ENCODE results near the gene RMND5A. TPM values are rescaled to one million over a fixed set of nuclear protein-coding genes. Genes with fewer than 3 reads are reported as not detected.

The RMND5A gene
- total RNA-seq, 1 donor from 2014 or later: 36.6 TPM

DNA sequence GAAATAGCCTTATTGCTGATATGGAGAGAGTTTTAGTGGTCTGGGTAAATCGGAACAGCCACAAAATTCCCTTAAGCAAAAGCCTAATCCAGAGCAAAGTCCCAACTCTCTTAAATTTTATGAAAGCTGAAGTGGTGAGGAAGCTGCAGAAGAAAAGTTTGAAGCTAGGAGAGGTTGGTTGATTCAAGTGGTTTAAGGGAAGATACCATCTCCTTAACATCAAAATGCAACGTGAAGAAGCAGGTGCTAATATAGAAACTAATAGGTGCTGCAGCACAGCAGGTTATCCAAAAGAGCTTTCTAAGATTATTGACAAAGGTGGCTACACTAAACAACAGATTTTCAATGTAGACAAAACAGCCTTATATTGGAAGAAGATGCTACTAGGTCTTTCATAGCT, 98.9 kb downstream of the RMND5A start:
- no peak overlapping the region for H3K27ac Mint-ChIP-seq
- peaks cover 10% of the 10 kb centered on the region for H3K9me3 Mint-ChIP-seq
- no peaks in the 10 kb centered on the region for H3K36me3 Mint-ChIP-seq (ENCODE audit: low read depth)
- DNase-seq (ENCODE audit: low spot score): no peak
- no peaks in the 10 kb centered on the region for H3K4me1 Mint-ChIP-seq (ENCODE audit: low read depth)
- H3K4me3 Mint-ChIP-seq (ENCODE audit: low read depth): no peak overlapping the region
- intact Hi-C loops (cut with micrococcal nuclease): no loop called here
- H3K27me3 Mint-ChIP-seq (ENCODE audit: low read depth): peaks cover 34% of the 10 kb centered on the region

DNA sequence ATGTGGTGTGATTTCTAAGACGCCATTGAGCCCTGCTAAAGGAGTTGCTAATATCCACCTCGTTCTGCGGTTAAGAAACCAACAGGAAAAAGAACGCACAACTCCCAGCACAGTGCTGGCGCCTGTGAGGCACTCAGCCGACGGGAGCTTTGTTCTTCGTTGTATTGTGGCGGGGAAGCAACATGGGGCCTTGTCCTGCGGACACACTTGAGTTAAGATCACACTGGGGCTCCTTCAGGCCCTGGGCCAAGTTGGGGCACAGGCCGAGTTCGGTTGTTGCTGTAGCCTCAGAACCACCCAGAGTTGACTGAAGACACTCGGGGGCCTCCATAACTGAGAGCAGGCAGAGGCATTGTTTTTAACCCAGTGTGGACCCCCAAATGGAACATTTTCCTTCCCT, 101.2 kb downstream of the RMND5A start:
- Mint-ChIP-seq H3K9me3 (peaks cover 10% of the 10 kb centered on the region), H3K4me1 (ENCODE audit: low read depth) (peaks cover 11% of the 10 kb centered on the region), H3K27ac (no peak overlapping the region), H3K27me3 (ENCODE audit: low read depth) (peaks cover 30% of the 10 kb centered on the region), H3K36me3 (ENCODE audit: low read depth) (no peaks in the 10 kb centered on the region), H3K4me3 (ENCODE audit: low read depth) (no peak overlapping the region)
- intact Hi-C loops (cut with micrococcal nuclease): no loop called here
- DNase-seq (ENCODE audit: low spot score): no peak

DNA sequence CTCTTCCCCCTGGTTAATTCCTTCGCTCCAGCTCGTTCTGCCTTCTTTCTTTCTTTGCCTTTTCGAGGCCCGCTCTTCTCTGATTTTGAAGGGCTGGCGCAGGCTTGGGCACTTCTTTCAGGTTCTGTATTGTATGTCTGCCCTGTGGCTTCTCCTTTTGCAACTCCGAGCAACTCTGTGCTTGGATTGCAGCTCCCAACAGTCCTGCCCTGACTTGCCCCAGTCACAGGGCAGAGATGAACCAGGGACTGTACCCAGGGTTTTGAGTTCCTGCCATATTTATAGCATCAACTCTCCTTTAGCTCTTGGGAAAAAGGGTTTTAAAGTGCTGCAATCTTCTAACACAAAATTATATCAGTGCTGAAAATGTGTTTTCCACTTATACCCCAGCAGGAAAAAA, 101.8 kb downstream of the RMND5A start:
- no peaks in the 10 kb centered on the region for H3K36me3 Mint-ChIP-seq (ENCODE audit: low read depth)
- no peak overlapping the region for H3K27ac Mint-ChIP-seq
- peaks cover 13% of the 10 kb centered on the region for H3K4me1 Mint-ChIP-seq (ENCODE audit: low read depth)
- no peak for DNase-seq (ENCODE audit: low spot score)
- no peak overlapping the region for H3K4me3 Mint-ChIP-seq (ENCODE audit: low read depth)
- intact Hi-C loops (cut with micrococcal nuclease): no loop called here
- peaks cover 10% of the 10 kb centered on the region for H3K9me3 Mint-ChIP-seq
- peaks cover 27% of the 10 kb centered on the region for H3K27me3 Mint-ChIP-seq (ENCODE audit: low read depth)

DNA sequence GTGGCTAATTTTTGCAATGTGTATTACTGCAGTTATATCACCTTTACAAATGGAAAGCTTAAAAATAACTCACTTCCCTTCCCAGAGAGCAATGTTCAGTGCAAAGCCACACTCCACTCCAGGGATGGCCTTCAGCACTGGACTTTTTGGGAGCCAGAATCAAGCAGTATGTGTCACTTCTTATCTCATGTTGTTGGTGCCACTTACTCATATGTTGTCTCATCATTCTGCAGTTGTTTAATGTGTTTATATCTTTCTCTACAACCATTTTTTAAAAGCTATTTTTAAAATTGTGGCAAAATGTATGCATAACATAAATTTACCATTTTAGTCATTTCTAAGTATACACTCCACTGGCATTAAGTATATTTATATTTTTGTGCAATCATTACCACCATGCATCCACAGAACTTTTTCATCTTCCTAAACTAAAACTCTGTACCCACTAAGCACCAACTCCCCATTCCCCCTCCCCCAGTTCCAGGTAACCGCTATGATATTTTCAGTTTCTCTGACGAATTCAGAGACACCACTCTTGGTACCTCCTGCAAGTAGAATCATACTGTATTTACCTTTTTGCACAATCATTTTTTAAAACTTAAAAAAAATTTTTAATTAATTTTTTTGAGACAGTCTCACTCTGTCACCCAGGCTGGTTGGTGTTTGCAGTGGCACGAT, 102.7 kb downstream of the RMND5A start:
- Mint-ChIP-seq H3K36me3 (ENCODE audit: low read depth) (no peaks in the 10 kb centered on the region), H3K4me3 (ENCODE audit: low read depth) (no peak overlapping the region), H3K9me3 (peaks cover 10% of the 10 kb centered on the region), H3K4me1 (ENCODE audit: low read depth) (peaks cover 13% of the 10 kb centered on the region), H3K27me3 (ENCODE audit: low read depth) (peaks cover 22% of the 10 kb centered on the region), H3K27ac (no peak overlapping the region)
- DNase-seq (ENCODE audit: low spot score): no peak
- intact Hi-C loops (cut with micrococcal nuclease): no loop called here

DNA sequence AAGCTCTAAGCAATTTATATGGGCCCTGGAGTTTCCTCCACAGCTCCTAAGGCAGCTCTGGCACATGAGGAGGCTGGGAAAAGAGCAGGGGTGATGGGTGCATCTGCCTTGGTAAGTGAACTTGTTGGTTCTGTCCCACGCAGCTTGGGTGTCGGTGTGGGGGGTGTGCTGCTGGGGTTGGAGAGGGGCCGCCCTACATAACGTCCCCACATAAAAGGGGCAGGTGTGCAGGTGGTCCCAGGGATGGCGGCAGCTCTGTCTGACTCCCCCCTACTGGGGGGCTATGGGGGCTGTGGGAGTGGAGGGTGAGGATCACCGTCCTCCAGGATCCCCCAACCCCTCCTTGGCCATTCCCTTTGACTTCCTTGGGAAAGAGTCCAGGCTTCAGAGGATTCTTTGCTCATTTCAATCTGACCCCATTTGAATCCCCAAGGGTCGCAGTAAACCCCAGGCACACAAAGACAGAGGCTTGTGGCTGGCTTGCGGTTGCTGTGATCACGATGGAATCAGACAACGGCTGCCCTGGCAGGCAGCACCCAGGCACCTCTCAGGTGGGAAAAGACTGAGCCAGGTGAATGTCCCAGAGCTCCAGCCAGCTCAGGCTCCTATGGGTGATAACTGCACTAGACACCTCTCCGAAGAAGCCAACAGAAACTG, 105.1 kb downstream of the RMND5A start:
- Mint-ChIP-seq H3K4me1 (ENCODE audit: low read depth) (peaks cover 13% of the 10 kb centered on the region), H3K9me3 (peaks cover 10% of the 10 kb centered on the region), H3K4me3 (ENCODE audit: low read depth) (no peak overlapping the region), H3K27me3 (ENCODE audit: low read depth) (peaks cover 9% of the 10 kb centered on the region), H3K27ac (no peak overlapping the region), H3K36me3 (ENCODE audit: low read depth) (no peaks in the 10 kb centered on the region)
- intact Hi-C loops (cut with micrococcal nuclease): no loop called here
- DNase-seq (ENCODE audit: low spot score): no peak

DNA sequence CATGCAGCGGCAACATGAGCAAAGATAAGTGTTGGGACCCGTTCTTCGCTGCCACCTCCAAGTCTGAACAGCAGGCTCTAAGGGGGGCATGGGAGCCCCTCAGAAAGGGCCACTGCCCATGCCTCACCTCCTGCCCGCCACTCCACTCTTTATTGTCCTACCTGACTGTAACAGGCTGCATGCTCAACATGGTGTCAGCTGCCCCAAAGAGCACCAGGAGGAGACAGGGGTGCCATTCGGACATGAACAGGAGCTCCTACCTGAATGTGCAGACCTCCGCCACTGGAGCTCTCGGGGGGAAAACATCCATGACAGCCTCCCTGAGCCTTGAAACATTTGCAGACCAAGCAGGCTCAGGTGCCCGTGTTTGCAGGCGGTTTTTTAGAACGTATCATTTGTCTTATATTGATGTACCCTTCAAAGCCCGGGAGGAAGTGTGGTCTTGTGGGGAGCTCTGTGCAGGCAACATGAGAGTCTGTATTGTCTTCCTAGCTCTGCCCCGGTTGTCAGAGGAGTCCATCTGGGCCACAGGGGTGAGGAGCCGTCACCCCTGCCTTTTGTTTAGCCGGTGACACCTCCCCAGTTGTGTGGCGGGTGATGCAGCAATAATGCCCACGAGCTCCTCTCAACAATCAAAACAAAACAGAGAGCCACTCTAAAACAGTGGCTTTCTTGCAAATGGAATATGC, 105.7 kb downstream of the RMND5A start:
- peaks cover 9% of the 10 kb centered on the region for H3K27me3 Mint-ChIP-seq (ENCODE audit: low read depth)
- no peak overlapping the region for H3K27ac Mint-ChIP-seq
- intact Hi-C loops (cut with micrococcal nuclease): no loop called here
- no peaks in the 10 kb centered on the region for H3K36me3 Mint-ChIP-seq (ENCODE audit: low read depth)
- peak; percentile 27 for DNase-seq (ENCODE audit: low spot score)
- peaks cover 13% of the 10 kb centered on the region for H3K4me1 Mint-ChIP-seq (ENCODE audit: low read depth)
- H3K4me3 Mint-ChIP-seq (ENCODE audit: low read depth): peak overlapping the region; percentile 65
- peaks cover 10% of the 10 kb centered on the region for H3K9me3 Mint-ChIP-seq

DNA sequence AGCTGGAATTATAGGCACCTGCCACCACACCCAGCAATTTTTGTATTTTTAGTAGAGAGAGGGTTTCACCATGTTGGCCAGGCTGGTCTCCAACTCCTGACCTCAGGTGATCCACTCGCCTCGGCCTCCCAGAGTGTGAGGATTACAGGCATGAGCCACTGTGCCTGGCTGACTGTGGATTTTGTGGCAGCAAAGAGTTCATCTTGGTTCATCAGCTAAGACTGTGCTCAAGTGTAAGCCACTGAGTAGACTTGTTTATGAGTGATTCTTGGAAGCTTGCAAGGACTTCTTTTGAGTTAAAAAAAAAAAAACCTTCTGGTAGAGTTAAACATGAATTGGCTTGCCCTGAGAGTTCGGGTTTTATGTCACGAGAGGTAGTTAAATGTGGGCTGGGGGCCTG, 106.9 kb downstream of the RMND5A start:
- Mint-ChIP-seq H3K9me3 (peaks cover 6% of the 10 kb centered on the region), H3K4me1 (ENCODE audit: low read depth) (peaks cover 13% of the 10 kb centered on the region), H3K4me3 (ENCODE audit: low read depth) (no peak overlapping the region), H3K27ac (no peak overlapping the region), H3K36me3 (ENCODE audit: low read depth) (no peaks in the 10 kb centered on the region), H3K27me3 (ENCODE audit: low read depth) (peaks cover 13% of the 10 kb centered on the region)
- intact Hi-C loops (cut with micrococcal nuclease): no loop called here
- no peak for DNase-seq (ENCODE audit: low spot score)

Other genes with a start within 250 kb of the RMND5A start
- 31.4 and 33.6 TPM in 2 replicates for gene CHMP3, start 156.8 kb upstream of the RMND5A start, total RNA-seq
- 12.4 and 12.7 TPM in 2 replicates for gene RNF103, start 96.4 kb upstream of the RMND5A start, total RNA-seq
- 1.8 and 2.8 TPM in 2 replicates for gene CD8A, start 70.6 kb downstream of the RMND5A start, total RNA-seq
- gene CD8B, start 141.6 kb downstream of the RMND5A start, total RNA-seq: 0.64 and 1.0 TPM in 2 replicates
- gene RGPD1, start 221.8 kb downstream of the RMND5A start, total RNA-seq: 1.1 and 1.2 TPM in 2 replicates